GM23338 (cell line): ENCODE measurements around the gene C14orf93. TPM values are rescaled to one million over a fixed set of nuclear protein-coding genes. Genes with fewer than 3 reads are reported as not detected.

Source experiments
- ATAC-seq: fragments of 200-7000 bp; cut with Tn5 transposase; 3 replicates; pipeline ENCODE4 v1.9.1; 2020
- DNase-seq: peaks from one replicate; pipeline ENCODE4 v3.0.0-alpha.2; 2015; ENCODE audit warnings: low spot score
- H2AFZ ChIP-seq: fragments of 200-600 bp; sonication (generic); 2 replicates; pipeline ENCODE4 v1.8.0; 2016; ENCODE audit warnings: antibody characterized with exemption, mild to moderate bottlenecking, moderate library complexity
- H3F3A ChIP-seq: fragments of 200-600 bp; sonication (generic); replicated peaks from 2 replicates; pipeline ENCODE4 v1.8.0; 2017; ENCODE audit warnings: antibody characterized with exemption, mixed run types, low read depth
- H3K27ac ChIP-seq: fragments of 200-600 bp; sonication (generic); 2 replicates; pipeline ENCODE4 v1.6.1; 2016; ENCODE audit warnings: low read depth
- H3K27me3 ChIP-seq: fragments of 200-600 bp; sonication (generic); 2 replicates; pipeline ENCODE4 v1.8.0; 2016; ENCODE audit warnings: mild to moderate bottlenecking, mixed run types, moderate library complexity; ENCODE audit not compliant: insufficient read depth
- H3K36me3 ChIP-seq: fragments of 200-600 bp; sonication (generic); 2 replicates; pipeline ENCODE4 v1.8.0; 2016; ENCODE audit warnings: mild to moderate bottlenecking; ENCODE audit not compliant: insufficient read depth
- H3K4me1 ChIP-seq: fragments of 200-600 bp; sonication (generic); 2 replicates; pipeline ENCODE4 v1.8.0; 2016; ENCODE audit warnings: mild to moderate bottlenecking, moderate library complexity; ENCODE audit not compliant: insufficient read depth
- H3K4me2 ChIP-seq: fragments of 200-600 bp; sonication (generic); 2 replicates; pipeline ENCODE4 v1.7.1; 2017; ENCODE audit warnings: mixed run types
- H3K4me3 ChIP-seq: fragments of 200-600 bp; sonication (generic); 2 replicates; pipeline ENCODE4 v1.6.1; 2016; ENCODE audit warnings: mixed run types
- H3K79me2 ChIP-seq: fragments of 200-600 bp; sonication (generic); replicated peaks from 2 replicates; pipeline ENCODE4 v1.8.0; 2017; ENCODE audit warnings: mild to moderate bottlenecking; ENCODE audit not compliant: insufficient read depth
- H3K9me2 ChIP-seq: fragments of 200-600 bp; sonication (generic); 2 replicates; pipeline ENCODE4 v1.8.0; 2017; ENCODE audit not compliant: insufficient read depth
- H4K20me1 ChIP-seq: fragments of 200-600 bp; sonication (generic); replicated peaks from 2 replicates; pipeline ENCODE4 v1.8.0; 2017; ENCODE audit warnings: mild to moderate bottlenecking; ENCODE audit not compliant: insufficient read depth
- H3K27ac Mint-ChIP-seq: 2 replicates; pipeline ENCODE4 v1.8.0; 2020; ENCODE audit warnings: inconsistent platforms, mild to moderate bottlenecking, moderate library complexity, mixed read lengths
- H3K27me3 Mint-ChIP-seq: 3 replicates; pipeline ENCODE4 v1.8.0; 2022; ENCODE audit warnings: low read depth, mild to moderate bottlenecking, moderate library complexity, mixed read lengths, inconsistent platforms; ENCODE audit not compliant: insufficient read depth, poor library complexity
- H3K36me3 Mint-ChIP-seq: 3 replicates; pipeline ENCODE4 v1.8.0; 2021; ENCODE audit warnings: low read depth, mild to moderate bottlenecking, inconsistent platforms, moderate library complexity, mixed read lengths
- H3K4me1 Mint-ChIP-seq: 3 replicates; pipeline ENCODE4 v1.8.0; 2020; ENCODE audit warnings: mild to moderate bottlenecking, inconsistent platforms, mixed read lengths
- H3K4me3 Mint-ChIP-seq: 3 replicates; pipeline ENCODE4 v1.8.0; 2021; ENCODE audit warnings: moderate library complexity, mild to moderate bottlenecking, inconsistent platforms, mixed read lengths
- H3K9me3 Mint-ChIP-seq: 3 replicates; pipeline ENCODE4 v1.8.0; 2020; ENCODE audit warnings: moderate library complexity, mild to moderate bottlenecking, inconsistent platforms, mixed read lengths
- CREB1 ChIP-seq: fragments of 250-450 bp; sonication (Bioruptor Pico); IDR thresholded peaks from 2 replicates; pipeline ENCODE4 v1.5.0; 2020; ENCODE audit warnings: low read depth, mild to moderate bottlenecking, moderate library complexity
- EZH2 ChIP-seq: fragments of 200-600 bp; sonication (generic); IDR thresholded peaks from one replicate; pipeline ENCODE4 v1.8.0; 2017; ENCODE audit warnings: antibody characterized with exemption, mild to moderate bottlenecking, low read depth; ENCODE audit not compliant: unreplicated experiment
- EZH2phosphoT487 ChIP-seq: fragments of 200-600 bp; sonication (generic); IDR thresholded peaks from one replicate; pipeline ENCODE4 v1.8.1; 2018; ENCODE audit warnings: antibody characterized with exemption; ENCODE audit not compliant: unreplicated experiment
- JUNB ChIP-seq: IDR thresholded peaks from one replicate; pipeline ENCODE4 v1.6.1; 2016; ENCODE audit warnings: antibody characterized with exemption; ENCODE audit not compliant: unreplicated experiment
- POLR2AphosphoS5 ChIP-seq: IDR thresholded peaks from 2 replicates; pipeline ENCODE4 v1.6.1; 2016; ENCODE audit warnings: antibody characterized with exemption, low read depth
- REST ChIP-seq: IDR thresholded peaks from one replicate; pipeline ENCODE4 v1.6.1; 2018; ENCODE audit warnings: antibody characterized with exemption; ENCODE audit not compliant: unreplicated experiment
- STAT1 ChIP-seq: IDR thresholded peaks from one replicate; pipeline ENCODE4 v1.6.1; 2016; ENCODE audit warnings: antibody characterized with exemption; ENCODE audit not compliant: unreplicated experiment
- ZNF114 ChIP-seq: fragments of 250-450 bp; sonication (Bioruptor Pico); IDR thresholded peaks from 2 replicates; pipeline ENCODE4 v1.5.0; 2020; ENCODE audit warnings: mild to moderate bottlenecking, moderate library complexity
- ZNF331 ChIP-seq: fragments of 250-450 bp; sonication (Bioruptor Pico); IDR thresholded peaks from 2 replicates; pipeline ENCODE4 v1.5.0; 2020; ENCODE audit warnings: low read depth, mild to moderate bottlenecking, moderate library complexity
- polyA plus RNA-seq: library from polyadenylated mRNA; unstranded; fragments of >200 nt; fragmentation: Nextera tagmentation; extraction: Ambion mirVana; gene quantifications from 2 replicates; pipeline ENCODE4 v1.2.1, GENCODE V29; 2016
- total RNA-seq: library from RNA; depleted of rRNA; stranded (reverse); fragments of >200 nt; shearing (Covaris generic); gene quantifications from 2 replicates; pipeline ENCODE4 v1.2.3, GENCODE V29; 2014

Gene C14orf93
- total and polyA plus RNA-seq, 2 experiments from 2014 or later: 3.5 to 11.7 TPM

- ATAC-seq (peak; percentile 20), DNase-seq (no peak)
- H2AFZ ChIP-seq: no peak overlapping the region
- no peaks in the 10 kb centered on the region for H4K20me1 ChIP-seq
- H3K27ac ChIP-seq: 0 out of 2 replicates have a peak overlapping the region, but pooled peaks have one; percentile 39
- H3K4me1 ChIP-seq: no peaks in the 10 kb centered on the region; the same call in 1 of the 2 replicates
- no peak overlapping the region for H3K4me3 Mint-ChIP-seq
- H3K27me3 ChIP-seq: no peaks in the 10 kb centered on the region
- no peaks in the 10 kb centered on the region for H3K79me2 ChIP-seq
- no peaks in the 10 kb centered on the region for H3K36me3 ChIP-seq
- peaks cover 15% of the 10 kb centered on the region for H3K36me3 Mint-ChIP-seq
- H3K27me3 Mint-ChIP-seq: peaks cover 17% of the 10 kb centered on the region
- peaks cover 20% of the 10 kb centered on the region for H3K4me1 Mint-ChIP-seq
- H3K27ac Mint-ChIP-seq: no peak overlapping the region
- H3K9me2 ChIP-seq: no peaks in the 10 kb centered on the region
- no peak overlapping the region for H3K4me2 ChIP-seq
- H3F3A ChIP-seq: no peaks in the 10 kb centered on the region
- H3K9me3 Mint-ChIP-seq: no peaks in the 10 kb centered on the region; the same call in 2 of the 3 replicates
- H3K4me3 ChIP-seq: no peak overlapping the region
- TF ChIP-seq JUNB (no peak), REST (no peak), ZNF114 (CRISPR knock-in tag) (no peak), EZH2phosphoT487 (no peak), EZH2 (no peak), CREB1 (CRISPR knock-in tag) (no peak), POLR2AphosphoS5 (no peak)
Measured at GRCh38 chr14:23047034-23047634, 37.2 kb upstream of the C14orf93 start.

GRCh38 chr14:23045419-23046357, 35.7 kb upstream of the C14orf93 start:
- Histone ChIP-seq H2AFZ (no peak overlapping the region), H3K4me2 (no peak overlapping the region), H3K27ac (no peak overlapping the region), H3K4me1 (no peaks in the 10 kb centered on the region), H3K27me3 (no peaks in the 10 kb centered on the region), H3K9me2 (no peaks in the 10 kb centered on the region), H3K36me3 (no peaks in the 10 kb centered on the region), H3K79me2 (no peaks in the 10 kb centered on the region), H3F3A (no peaks in the 10 kb centered on the region), H4K20me1 (no peaks in the 10 kb centered on the region), H3K4me3 (no peak overlapping the region)
- H3K27ac Mint-ChIP-seq: no peak overlapping the region
- no peaks in the 10 kb centered on the region; the same call in 2 of the 3 replicates for H3K9me3 Mint-ChIP-seq
- H3K27me3 Mint-ChIP-seq: peaks cover 17% of the 10 kb centered on the region
- TF ChIP-seq EZH2: no peak
- no peak for TF ChIP-seq CREB1 (CRISPR knock-in tag)
- TF ChIP-seq JUNB: no peak
- no peak for TF ChIP-seq REST
- no peak for TF ChIP-seq STAT1
- no peak for TF ChIP-seq ZNF331 (CRISPR knock-in tag)
- peaks cover 15% of the 10 kb centered on the region for H3K36me3 Mint-ChIP-seq
- peaks cover 20% of the 10 kb centered on the region for H3K4me1 Mint-ChIP-seq
- DNase-seq (no peak), ATAC-seq (no peak)
- H3K4me3 Mint-ChIP-seq: no peak overlapping the region
